ENCODE results near the gene PNMA3.
"Not testable (repeated sequence)": the region's sequence is repeated elsewhere in the genome, so short reads cannot be mapped to it uniquely, and the experiment has no call there.

The PNMA3 gene

DNA sequence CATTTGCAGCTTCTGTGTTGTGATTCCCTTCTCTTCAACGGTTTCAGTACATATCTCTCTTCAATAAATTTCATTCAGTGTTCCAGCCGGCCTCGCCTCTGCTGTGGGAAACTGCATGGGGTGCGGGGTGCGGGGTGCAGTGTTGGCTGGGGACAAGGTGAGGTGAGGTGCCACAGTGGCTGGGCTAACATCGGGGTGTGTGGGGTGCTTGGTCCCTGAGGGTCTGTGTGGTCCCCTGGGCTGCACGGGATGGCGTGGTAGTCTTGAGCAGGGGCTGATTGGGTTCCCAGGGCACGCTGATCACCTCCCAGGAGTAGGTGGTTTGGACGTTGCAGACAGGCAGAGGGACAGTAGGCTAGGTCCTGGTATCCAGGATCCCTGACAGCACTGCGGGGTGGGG lies 18.7 kb downstream of the PNMA3 start:
- no peak for DNase-seq (ENCODE audit: low read depth, low spot score)
- H3K4me3 ChIP-seq (ENCODE audit: insufficient read length, low read depth): no peak overlapping the region
- TF ChIP-seq SUZ12 (IDR thresholded peaks at IDR 0.05; ENCODE audit: extremely low read depth, insufficient read depth, insufficient read length) (no peak), YY1 (IDR thresholded peaks at IDR 0.05; ENCODE audit: insufficient read depth, insufficient read length) (no peak), ZNF274 (IDR thresholded peaks at IDR 0.05; ENCODE audit: low read depth, low read length) (no peak)
- H3K27me3 ChIP-seq (ENCODE audit: insufficient read depth, insufficient read length): no peaks in the 10 kb centered on the region
- no peaks in the 10 kb centered on the region for H3K4me1 ChIP-seq (ENCODE audit: insufficient read depth, insufficient read length)
- H3K9me3 ChIP-seq (ENCODE audit: insufficient read depth, low read length): no peaks in the 10 kb centered on the region
- no peaks in the 10 kb centered on the region for H3K36me3 ChIP-seq (ENCODE audit: insufficient read depth, insufficient read length, low read length)
- no peak overlapping the region for H3K9ac ChIP-seq (ENCODE audit: insufficient read length, low read depth)

DNA sequence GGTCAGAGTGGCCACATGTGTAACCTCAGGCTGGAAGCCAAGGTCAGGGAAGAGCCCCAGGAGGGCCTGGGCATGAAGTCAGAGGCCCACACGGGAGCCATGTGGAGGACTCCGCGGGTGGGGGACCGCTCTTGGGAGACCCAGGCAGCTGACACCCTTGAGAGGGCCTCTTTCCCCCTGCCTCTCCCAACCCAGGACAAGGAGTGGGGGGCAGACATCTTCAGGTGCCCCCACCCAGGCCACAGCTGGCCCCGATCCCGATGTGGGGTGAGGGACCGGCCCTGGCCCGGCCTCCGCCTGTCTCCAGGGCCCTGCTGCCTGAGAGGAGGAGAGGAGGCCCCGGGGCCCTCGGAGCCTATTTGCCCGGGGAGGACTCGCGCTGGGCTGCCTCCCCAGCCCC lies 19.1 kb downstream of the PNMA3 start:
- no peak overlapping the region for H3K4me3 ChIP-seq (ENCODE audit: insufficient read length, low read depth)
- TF ChIP-seq ZNF274 (IDR thresholded peaks at IDR 0.05; ENCODE audit: low read depth, low read length): no peak
- H3K27me3 ChIP-seq (ENCODE audit: insufficient read depth, insufficient read length): no peaks in the 10 kb centered on the region
- no peaks in the 10 kb centered on the region for H3K9me3 ChIP-seq (ENCODE audit: insufficient read depth, low read length)
- no peak overlapping the region for H3K9ac ChIP-seq (ENCODE audit: insufficient read length, low read depth)
- no peak for DNase-seq (ENCODE audit: low read depth, low spot score)
- H3K36me3 ChIP-seq (ENCODE audit: insufficient read depth, insufficient read length, low read length): no peaks in the 10 kb centered on the region
- H3K4me1 ChIP-seq (ENCODE audit: insufficient read depth, insufficient read length): no peaks in the 10 kb centered on the region

DNA sequence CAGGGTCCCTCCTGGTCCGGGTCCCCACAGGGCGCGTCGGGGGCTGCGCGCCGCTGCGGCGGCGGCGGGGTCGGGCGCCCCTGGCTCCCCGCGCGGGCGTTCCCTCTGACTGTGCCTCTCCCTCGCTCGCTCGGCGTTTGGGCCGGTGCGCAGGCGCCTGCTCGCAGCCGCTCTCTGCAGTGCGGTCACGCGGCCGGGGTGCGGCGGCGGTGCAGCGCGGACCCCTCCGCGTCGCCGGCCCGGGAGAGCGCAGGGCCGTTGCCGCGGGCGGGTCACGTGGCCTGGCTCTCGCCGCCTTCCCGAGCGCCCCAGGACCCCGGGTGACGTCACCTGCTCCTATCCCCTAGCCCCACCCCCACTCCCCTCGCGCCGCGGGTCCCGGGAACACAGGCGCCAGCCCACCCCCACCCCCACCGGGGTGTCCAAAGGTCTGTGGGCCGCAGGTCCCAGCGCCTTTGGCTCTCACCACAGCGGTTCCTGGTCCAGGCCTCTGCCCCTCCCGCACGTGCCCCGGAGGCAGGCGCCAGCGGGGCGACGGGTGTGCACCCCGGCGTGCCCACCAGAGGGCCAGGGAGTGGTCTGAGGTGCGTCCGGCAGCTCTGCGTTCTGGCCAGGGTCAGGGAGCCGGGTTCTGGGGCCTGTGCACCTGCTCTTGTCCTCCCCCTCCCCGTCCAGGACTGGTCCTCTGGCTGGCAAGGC lies 21.3 kb downstream of the PNMA3 start:
- not testable (repeated sequence) for H3K9me3 ChIP-seq (ENCODE audit: insufficient read depth, low read length); H3K4me1 ChIP-seq (ENCODE audit: insufficient read depth, insufficient read length); H3K9ac ChIP-seq (ENCODE audit: insufficient read length, low read depth); DNase-seq (ENCODE audit: low read depth, low spot score); H3K27me3 ChIP-seq (ENCODE audit: insufficient read depth, insufficient read length); H3K4me3 ChIP-seq (ENCODE audit: insufficient read length, low read depth); H3K36me3 ChIP-seq (ENCODE audit: insufficient read depth, insufficient read length, low read length)

DNA sequence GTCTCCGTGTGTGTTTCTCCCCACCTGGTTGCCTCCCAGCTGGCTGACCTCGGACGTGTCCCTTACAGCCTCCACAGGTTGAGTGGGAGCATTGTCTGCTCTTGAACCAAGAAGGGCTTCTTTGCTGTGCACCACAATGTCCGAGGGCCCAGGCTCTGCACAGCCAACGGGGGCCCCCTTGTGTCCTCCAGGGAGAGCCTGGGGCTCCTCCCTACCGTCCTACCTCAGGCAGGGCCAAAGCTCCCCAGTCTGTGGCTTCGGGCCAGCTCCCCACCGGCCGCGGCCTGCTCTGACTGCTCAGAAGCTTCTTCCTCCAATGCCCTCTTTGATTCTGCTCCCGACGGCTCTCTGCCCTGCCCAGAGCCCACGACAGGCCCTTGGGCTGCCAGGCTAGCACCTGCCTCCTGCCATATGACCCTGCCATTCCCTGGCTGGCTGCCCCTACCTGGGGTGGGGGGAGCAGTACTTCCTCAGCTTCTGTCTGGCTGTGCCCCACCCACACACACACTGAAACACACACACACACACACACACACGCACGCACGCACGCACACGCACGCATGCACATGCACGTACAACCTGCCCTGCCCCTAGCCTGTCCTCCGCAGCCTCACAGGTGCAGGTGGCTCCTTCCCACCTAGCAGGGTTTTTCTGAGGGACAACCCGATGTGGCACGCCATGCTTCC lies 27.1 kb downstream of the PNMA3 start:
- H3K27me3 ChIP-seq (ENCODE audit: insufficient read depth, insufficient read length); DNase-seq (ENCODE audit: low read depth, low spot score); H3K4me3 ChIP-seq (ENCODE audit: insufficient read length, low read depth); H3K9ac ChIP-seq (ENCODE audit: insufficient read length, low read depth); H3K4me1 ChIP-seq (ENCODE audit: insufficient read depth, insufficient read length); H3K36me3 ChIP-seq (ENCODE audit: insufficient read depth, insufficient read length, low read length); H3K9me3 ChIP-seq (ENCODE audit: insufficient read depth, low read length): not testable (repeated sequence)

DNA sequence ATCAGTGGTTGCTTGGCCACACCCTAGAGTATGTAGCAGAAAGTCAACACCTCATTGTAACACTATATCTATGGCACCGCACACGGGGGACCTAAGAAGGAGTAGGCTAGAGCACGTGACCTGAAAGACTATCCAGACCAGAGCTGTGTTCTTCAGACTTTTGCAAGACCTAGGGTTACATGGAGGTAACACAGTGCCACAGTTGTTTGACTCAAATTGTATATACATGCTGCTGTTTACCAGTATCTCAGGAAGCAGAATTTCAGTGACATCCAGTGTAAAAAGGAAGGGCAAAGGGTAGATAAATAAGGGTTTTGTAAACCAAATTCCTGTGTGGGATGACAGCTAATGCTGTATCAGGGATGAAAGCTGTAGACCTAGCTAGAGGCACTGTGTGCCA lies 46.1 kb downstream of the PNMA3 start:
- Histone ChIP-seq H3K9ac (ENCODE audit: insufficient read length, low read depth) (no peak overlapping the region), H3K4me3 (ENCODE audit: insufficient read length, low read depth) (no peak overlapping the region), H3K36me3 (ENCODE audit: insufficient read depth, insufficient read length, low read length) (no peaks in the 10 kb centered on the region), H3K27me3 (ENCODE audit: insufficient read depth, insufficient read length) (no peaks in the 10 kb centered on the region), H3K4me1 (ENCODE audit: insufficient read depth, insufficient read length) (no peaks in the 10 kb centered on the region), H3K9me3 (ENCODE audit: insufficient read depth, low read length) (peaks cover 9% of the 10 kb centered on the region; the same call in 1 of the 2 replicates)
- DNase-seq (ENCODE audit: low read depth, low spot score): no peak
- TF ChIP-seq ZNF274 (IDR thresholded peaks at IDR 0.05; ENCODE audit: low read depth, low read length) (no peak), SUZ12 (IDR thresholded peaks at IDR 0.05; ENCODE audit: extremely low read depth, insufficient read depth, insufficient read length) (no peak), YY1 (IDR thresholded peaks at IDR 0.05; ENCODE audit: insufficient read depth, insufficient read length) (no peak)

DNA sequence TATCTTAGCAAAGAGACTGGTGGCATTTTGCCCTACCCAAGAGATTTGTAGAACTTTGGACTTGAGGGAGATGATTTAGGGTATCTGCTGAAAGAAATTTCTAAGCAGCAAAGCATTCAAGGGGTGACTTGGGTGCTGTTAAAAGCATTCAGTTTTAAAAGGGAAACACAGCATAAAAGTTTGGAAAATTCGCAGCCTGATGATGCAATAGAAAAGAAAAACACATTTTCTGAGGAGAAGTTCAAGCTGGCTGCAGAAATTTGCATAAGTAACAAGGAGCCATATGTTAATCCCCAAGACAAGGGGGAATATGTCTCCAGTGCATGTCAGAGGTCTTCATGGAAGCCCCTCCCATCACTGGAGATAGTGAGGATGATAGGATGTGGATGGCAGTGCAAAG lies 48.7 kb downstream of the PNMA3 start:
- H3K4me1 ChIP-seq (ENCODE audit: insufficient read depth, insufficient read length); H3K4me3 ChIP-seq (ENCODE audit: insufficient read length, low read depth); H3K27me3 ChIP-seq (ENCODE audit: insufficient read depth, insufficient read length); H3K9ac ChIP-seq (ENCODE audit: insufficient read length, low read depth); H3K36me3 ChIP-seq (ENCODE audit: insufficient read depth, insufficient read length, low read length); DNase-seq (ENCODE audit: low read depth, low spot score); H3K9me3 ChIP-seq (ENCODE audit: insufficient read depth, low read length): not testable (repeated sequence)

DNA sequence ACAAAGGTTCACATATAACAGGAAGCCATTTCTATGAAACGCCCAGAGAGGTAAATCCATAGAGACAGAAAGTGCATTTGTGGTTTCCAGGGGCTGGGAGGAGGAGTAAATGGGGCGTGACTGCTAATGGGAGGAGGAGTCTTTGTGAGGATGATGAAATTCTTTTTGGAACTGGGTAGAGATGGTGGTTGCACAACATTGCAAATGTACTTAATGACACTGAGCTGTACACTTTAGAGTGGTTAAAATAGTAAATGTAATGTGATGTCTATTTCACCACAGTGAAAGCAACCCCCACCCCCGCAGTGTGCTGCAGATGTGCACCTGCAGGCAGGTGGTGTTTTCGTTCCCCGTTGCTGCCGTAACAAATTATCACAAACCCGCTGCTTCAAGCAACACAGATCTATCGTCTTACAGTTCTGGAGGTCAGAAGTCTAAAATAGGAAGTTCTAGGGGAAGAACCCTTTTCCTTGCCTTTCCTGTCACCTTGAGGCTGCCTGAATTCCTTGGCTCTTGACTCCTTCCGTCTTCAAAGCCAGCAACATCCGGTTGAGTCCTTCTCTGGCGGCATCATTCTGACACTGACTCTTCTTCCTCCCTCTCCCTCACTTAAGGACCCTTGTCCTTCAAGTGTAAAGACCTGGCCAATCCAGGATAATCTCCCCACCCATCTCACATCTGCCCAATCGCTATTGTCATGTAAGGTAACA lies 50.0 kb downstream of the PNMA3 start:
- H3K9ac ChIP-seq (ENCODE audit: insufficient read length, low read depth); H3K4me1 ChIP-seq (ENCODE audit: insufficient read depth, insufficient read length); H3K9me3 ChIP-seq (ENCODE audit: insufficient read depth, low read length); H3K4me3 ChIP-seq (ENCODE audit: insufficient read length, low read depth); DNase-seq (ENCODE audit: low read depth, low spot score); H3K36me3 ChIP-seq (ENCODE audit: insufficient read depth, insufficient read length, low read length); H3K27me3 ChIP-seq (ENCODE audit: insufficient read depth, insufficient read length): not testable (repeated sequence)

Measured in NT2/D1 (cell line).